Fibroblast of lung (primary cell): ENCODE data around the gene GP1BB.

Experiments used
- CTCF ChIP-seq, 2 donors: IDR thresholded peaks in 1 of 2; conservative IDR thresholded peaks in 1 of 2; 1 replicate in 1 of 2; 2 replicates in 1 of 2; pipeline ENCODE4 v1.5.1; 2011 to 2012; ENCODE audit warnings: low read length in 2 of 2, control low read depth in 1 of 2, inconsistent platforms in 1 of 2, low read depth in 1 of 2, mild to moderate bottlenecking in 1 of 2
- EZH2 ChIP-seq: IDR thresholded peaks from 2 replicates; pipeline ENCODE4 v1.5.1; 2012; ENCODE audit warnings: low read length, control low read depth, mild to moderate bottlenecking; ENCODE audit errors: missing control alignments

DNA sequence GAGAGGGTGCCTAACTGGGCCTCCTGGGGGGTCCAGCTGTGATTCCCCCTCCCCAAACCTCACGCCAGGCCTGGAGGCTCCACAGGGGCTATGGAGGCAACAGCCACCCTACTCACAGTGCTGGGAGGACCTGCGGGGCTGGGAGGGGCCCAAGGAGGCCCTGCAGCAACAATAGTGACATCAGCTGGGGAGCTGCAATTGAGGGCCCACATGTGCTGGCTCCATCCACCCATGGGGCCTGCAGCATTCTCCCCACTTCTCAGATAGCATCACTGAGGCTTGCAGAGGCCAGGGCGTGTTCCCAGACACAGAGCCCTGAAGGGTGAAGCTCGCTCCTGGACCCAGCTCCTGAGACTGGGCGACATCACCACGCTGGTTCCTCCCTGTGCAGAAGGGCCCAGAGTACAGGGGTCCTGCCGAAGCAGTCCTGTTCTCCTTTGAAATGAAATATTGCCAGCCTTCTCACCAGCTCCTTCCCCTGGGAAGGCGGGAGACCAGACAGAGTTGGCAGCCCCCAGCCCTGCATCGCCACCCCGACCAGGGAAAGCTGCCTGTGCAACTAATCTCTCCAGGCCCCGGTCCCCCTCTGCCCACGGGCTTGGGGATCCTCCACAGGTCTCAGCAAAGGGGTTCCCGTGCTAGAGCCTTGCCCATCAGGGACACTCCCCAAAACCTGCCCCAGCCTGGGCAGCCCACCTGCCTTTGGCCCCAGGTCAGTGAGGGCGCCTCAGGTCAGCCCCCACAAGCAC lies 28.3 kb downstream of the GP1BB start:
- no peak for TF ChIP-seq CTCF (conservative IDR thresholded peaks at IDR 0.05 in 1 of 2, IDR thresholded peaks at IDR 0.05 in 1 of 2; ENCODE audit: low read depth in 1 of 2, low read length in 2 of 2)
- no peak for TF ChIP-seq EZH2
